ENCODE results near the gene RRAD. TPM values are rescaled to one million over a fixed set of nuclear protein-coding genes. Genes with fewer than 3 reads are reported as not detected.
A peak's percentile ranks its signal among the peaks of the same experiment; 100 is the strongest.

The RRAD gene
- polyA plus RNA-seq, 2 of the 4 experiments (the other 2 are of a cell fraction), result 0.75 to 2.2 TPM

- TF ChIP-seq HMGXB4 (CRISPR knock-in tag; IDR thresholded peaks at IDR 0.05; ENCODE audit: borderline replicate concordance), result no peak
- TF ChIP-seq HEYL (CRISPR knock-in tag; IDR thresholded peaks at IDR 0.05), result no peak
- TF ChIP-seq USF2 (IDR thresholded peaks at IDR 0.05), result no peak
- TF ChIP-seq FOSB (CRISPR knock-in tag; IDR thresholded peaks at IDR 0.05), result no peak
- no peak for TF ChIP-seq TP53 (CRISPR knock-in tag; IDR thresholded peaks at IDR 0.05)
These were observed 24.1 kb upstream of the RRAD start (continued) for GRCh38 chr16:66949472-66949871.

- H3K9me3 ChIP-seq, result peaks cover 8% of the 10 kb centered on the region; the same call in 1 of the 3 replicates
- no peak for TF ChIP-seq KDM5A (IDR thresholded peaks at IDR 0.05)
- no peak for TF ChIP-seq HMGXB4 (CRISPR knock-in tag; IDR thresholded peaks at IDR 0.05; ENCODE audit: borderline replicate concordance)
- no peak for TF ChIP-seq NPAS2 (CRISPR knock-in tag; IDR thresholded peaks at IDR 0.05; ENCODE audit: borderline replicate concordance)
- no peak for TF ChIP-seq MAFK (IDR thresholded peaks at IDR 0.05; ENCODE audit: partially characterized antibody)
- TF ChIP-seq ZFP36 (IDR thresholded peaks at IDR 0.05; ENCODE audit: borderline replicate concordance, partially characterized antibody), result no peak
- no peak for TF ChIP-seq HOXA7 (CRISPR knock-in tag; IDR thresholded peaks at IDR 0.05)
- TF ChIP-seq HES2 (IDR thresholded peaks at IDR 0.05), result no peak
- TF ChIP-seq MAZ (IDR thresholded peaks at IDR 0.05; ENCODE audit: borderline replicate concordance, low read depth, low read length), result no peak
- no peak for TF ChIP-seq ATOH8 (CRISPR knock-in tag; IDR thresholded peaks at IDR 0.05; ENCODE audit: low read depth)
- TF ChIP-seq JUN (IDR thresholded peaks at IDR 0.05), result no peak
- TF ChIP-seq HEYL (CRISPR knock-in tag; IDR thresholded peaks at IDR 0.05), result no peak
- H3K4me1 ChIP-seq, result peaks cover 11% of the 10 kb centered on the region; the same call in 2 of the 3 replicates
- H3K27ac ChIP-seq, result no peak overlapping the region
- no peak overlapping the region for H3K4me2 ChIP-seq
- ATAC-seq (no peak), FAIRE-seq (no peak), DNase-seq (ENCODE audit: low read depth in 1 of 2, low spot score in 1 of 2) (no peak)
- WGBS (ENCODE audit: missing lambda C conversion rate), result 80% methylated on average over 20 of the region's 21 CpGs
- POLR2A ChIA-PET, result no interaction called here
- CTCF ChIA-PET, result interaction anchor here (0.7 to 2.8 kb wide), 4 partner anchors 14 to 206 kb away, joined by 3 to 14 read pairs (median 8); no protein-coding TSS in a partner anchor
- no peak overlapping the region for H3K4me3 ChIP-seq
These were observed 23.5 kb upstream of the RRAD start for GRCh38 chr16:66948837-66949225.

- no peak overlapping the region for H3K27ac ChIP-seq
- H3K4me2 ChIP-seq, result peak overlapping the region; percentile 75
- peak in 1 of 2 experiments; percentile 9; a peak in 1 of 6 replicates for ATAC-seq
- no peak for DNase-seq (ENCODE audit: low read depth in 1 of 2, low spot score in 1 of 2)
- ChIA-PET CTCF (interaction anchor here (0.7 to 2.8 kb wide), 9 partner anchors 9 to 209 kb away, joined by 3 to 13 read pairs (median 3); no protein-coding TSS in a partner anchor), POLR2A (no interaction called here)
- no peak overlapping the region; the same call in 2 of the 3 replicates for H3K4me3 ChIP-seq
- FAIRE-seq, result no peak
- WGBS (ENCODE audit: missing lambda C conversion rate), result 72% methylated on average over 39 of the region's 44 CpGs
- peaks cover 8% of the 10 kb centered on the region; the same call in 1 of the 3 replicates for H3K9me3 ChIP-seq
- H3K4me1 ChIP-seq, result peaks cover 5% of the 10 kb centered on the region; the same call in 2 of the 3 replicates
- no peak for TF ChIP-seq NPAS2 (CRISPR knock-in tag; IDR thresholded peaks at IDR 0.05; ENCODE audit: borderline replicate concordance)
- no peak for TF ChIP-seq HOXB13 (CRISPR knock-in tag; IDR thresholded peaks at IDR 0.05; ENCODE audit: low read depth)
- no peak for TF ChIP-seq ZC3H11A (IDR thresholded peaks at IDR 0.05)
- TF ChIP-seq TP53 (CRISPR knock-in tag; IDR thresholded peaks at IDR 0.05), result no peak
- TF ChIP-seq CHD2 (IDR thresholded peaks at IDR 0.05; ENCODE audit: low read length, partially characterized antibody), result no peak
- TF ChIP-seq CHD4 (IDR thresholded peaks at IDR 0.05; ENCODE audit: borderline replicate concordance), result no peak
- no peak for TF ChIP-seq NR3C1 (IDR thresholded peaks at IDR 0.05)
- TF ChIP-seq CBX8 (IDR thresholded peaks at IDR 0.05), result no peak
- TF ChIP-seq MAX (IDR thresholded peaks at IDR 0.05), result no peak
These were observed 22.9 kb upstream of the RRAD start for GRCh38 chr16:66948134-66948836.
